Activated T-cell treated with anti-CD3 and anti-CD28 coated beads, Interleukin-2, amount 50 U/mL, for 48 hours (primary cell): Measurements from ENCODE around the gene KLK10.

Source experiments
- DNase-seq, 2 experiments: peaks; one replicate each; pipeline ENCODE4 v3.0.0-alpha.2; 2020

The KLK10 gene

GRCh38 chr19:51019544-51019925 is at the start of gene KLK10:
TSS of gene KLK10 (minus strand) at chr19:51019709. CDS start at chr19:51019130, 579 bp downstream.
- DNase-seq = no peak

- DNase-seq = no peak
Measured at GRCh38 chr19:51066393-51067186, 47.1 kb upstream of the KLK10 start.

GRCh38 chr19:51065221-51065960 is 45.9 kb upstream of the KLK10 start:
- DNase-seq = no peak

GRCh38 chr19:51064534-51065220 is 45.2 kb upstream of the KLK10 start, which contains the start of gene KLK13:
TSS of gene KLK13 (minus strand) at chr19:51065092. CDS start at chr19:51065067, 25 bp downstream.
- no peak for DNase-seq

GRCh38 chr19:51063664-51064063 is 44.2 kb upstream of the KLK10 start:
- no peak for DNase-seq

- no peak for DNase-seq
Measured at GRCh38 chr19:51060973-51061372, 41.5 kb upstream of the KLK10 start.

GRCh38 chr19:51060336-51060735 is 40.8 kb upstream of the KLK10 start:
- no peak for DNase-seq

GRCh38 chr19:51059715-51060114 is 40.2 kb upstream of the KLK10 start:
- DNase-seq = no peak

- DNase-seq = no peak
Measured at GRCh38 chr19:51055866-51056265, 36.4 kb upstream of the KLK10 start.

GRCh38 chr19:51047031-51047335 is 27.5 kb upstream of the KLK10 start:
- no peak for DNase-seq

- DNase-seq = no peak
Measured at GRCh38 chr19:51044327-51044726, 24.8 kb upstream of the KLK10 start.

GRCh38 chr19:51043497-51043896 is 24.0 kb upstream of the KLK10 start:
- DNase-seq = no peak

- no peak for DNase-seq
Measured at GRCh38 chr19:51040151-51040550, 20.6 kb upstream of the KLK10 start.

GRCh38 chr19:51036519-51036918 is 17.0 kb upstream of the KLK10 start:
- no peak for DNase-seq

- DNase-seq = no peak
Measured at GRCh38 chr19:51034704-51035103, 15.2 kb upstream of the KLK10 start, which contains the start of gene KLK12. TSS of gene KLK12 (minus strand) at chr19:51035002. CDS start at chr19:51034621, 381 bp downstream.

GRCh38 chr19:51031880-51032225 is 12.3 kb upstream of the KLK10 start:
- no peak for DNase-seq

GRCh38 chr19:51031220-51031879 is 11.8 kb upstream of the KLK10 start:
- no peak for DNase-seq

GRCh38 chr19:51030631-51031030 is 11.1 kb upstream of the KLK10 start:
- no peak for DNase-seq

GRCh38 chr19:51029718-51030117 is 10.2 kb upstream of the KLK10 start:
- no peak for DNase-seq

GRCh38 chr19:51027873-51028272 is 8.4 kb upstream of the KLK10 start:
- no peak for DNase-seq

- DNase-seq = no peak
Measured at GRCh38 chr19:51027126-51027806, 7.8 kb upstream of the KLK10 start.

- no peak for DNase-seq
Measured at GRCh38 chr19:51026554-51026831, 7.0 kb upstream of the KLK10 start, which contains the start of gene KLK11. TSS of gene KLK11 (minus strand) at chr19:51026616. CDS start at chr19:51025631, 985 bp downstream.
